SK-N-SH treated with all-trans-retinoic acid at 6 μM for 48 hours (cell line): Measurements from ENCODE around the gene SLC6A18.

Source experiments
- ATAC-seq: fragments of 200-7000 bp; cut with Tn5 transposase; 3 replicates; pipeline ENCODE4 v1.9.1; 2020; ENCODE audit warnings: mild to moderate bottlenecking, moderate library complexity
- ARNTL ChIP-seq: fragments of 450-650 bp; formaldehyde crosslinking; IDR thresholded peaks from 2 replicates; pipeline ENCODE4 v1.5.0; 2020; ENCODE audit warnings: low read depth, mild to moderate bottlenecking, moderate library complexity, borderline replicate concordance
- BACH2 ChIP-seq: fragments of 250-450 bp; sonication (Bioruptor Pico); IDR thresholded peaks from 2 replicates; pipeline ENCODE4 v1.9.0; 2021; ENCODE audit warnings: mild to moderate bottlenecking, borderline replicate concordance
- CREB5 ChIP-seq: fragments of 250-450 bp; sonication (Bioruptor Pico); IDR thresholded peaks from 2 replicates; pipeline ENCODE4 v1.5.1; 2020; ENCODE audit warnings: low read depth, mild to moderate bottlenecking, moderate library complexity
- CSDC2 ChIP-seq: fragments of 250-450 bp; sonication (Bioruptor Pico); IDR thresholded peaks from 2 replicates; pipeline ENCODE4 v1.5.0; 2020; ENCODE audit warnings: mild to moderate bottlenecking, moderate library complexity
- CSRNP3 ChIP-seq: fragments of 250-450 bp; sonication (Bioruptor Pico); IDR thresholded peaks from 2 replicates; pipeline ENCODE4 v1.5.1; 2021; ENCODE audit warnings: mild to moderate bottlenecking, moderate library complexity
- ESRRG ChIP-seq: fragments of 250-450 bp; sonication (Bioruptor Pico); IDR thresholded peaks from 2 replicates; pipeline ENCODE4 v1.6.1; 2021; ENCODE audit warnings: mild to moderate bottlenecking
- GLIS3 ChIP-seq: fragments of 250-450 bp; sonication (Bioruptor Pico); IDR thresholded peaks from 2 replicates; pipeline ENCODE4 v1.5.0; 2020; ENCODE audit warnings: mild to moderate bottlenecking, moderate library complexity
- ISL1 ChIP-seq: fragments of 250-450 bp; sonication (Bioruptor Pico); IDR thresholded peaks from 2 replicates; pipeline ENCODE4 v2.1.2; 2022; ENCODE audit warnings: mild to moderate bottlenecking, moderate library complexity
- OSR1 ChIP-seq: fragments of 250-450 bp; sonication (Bioruptor Pico); IDR thresholded peaks from 2 replicates; pipeline ENCODE4 v1.8.0; 2022; ENCODE audit warnings: moderate library complexity, mild to moderate bottlenecking, inconsistent platforms
- PATZ1 ChIP-seq: fragments of 250-450 bp; sonication (Bioruptor Pico); IDR thresholded peaks from 2 replicates; pipeline ENCODE4 v1.8.0; 2020; ENCODE audit warnings: mild to moderate bottlenecking, moderate library complexity, borderline replicate concordance
- POU6F1 ChIP-seq: fragments of 250-450 bp; sonication (Bioruptor Pico); IDR thresholded peaks from 2 replicates; pipeline ENCODE4 v1.8.0; 2021; ENCODE audit warnings: low read depth, mild to moderate bottlenecking, moderate library complexity, borderline replicate concordance
- PPARA ChIP-seq: fragments of 250-450 bp; sonication (Bioruptor Pico); IDR thresholded peaks from 2 replicates; pipeline ENCODE4 v1.5.0; 2020; ENCODE audit warnings: mild to moderate bottlenecking, borderline replicate concordance
- RARB ChIP-seq: fragments of 250-450 bp; sonication (Bioruptor Pico); IDR thresholded peaks from 2 replicates; pipeline ENCODE4 v1.8.0; 2021; ENCODE audit warnings: mild to moderate bottlenecking, moderate library complexity
- SNAI2 ChIP-seq: fragments of 250-450 bp; sonication (Bioruptor Pico); IDR thresholded peaks from 2 replicates; pipeline ENCODE4 v1.5.0; 2020; ENCODE audit warnings: mild to moderate bottlenecking, moderate library complexity
- TCF4 ChIP-seq: fragments of 250-450 bp; sonication (Bioruptor Pico); IDR thresholded peaks from 2 replicates; pipeline ENCODE4 v1.8.0; 2021; ENCODE audit warnings: mild to moderate bottlenecking, moderate library complexity, borderline replicate concordance
- TOX ChIP-seq: fragments of 250-450 bp; sonication (Bioruptor Pico); IDR thresholded peaks from 2 replicates; pipeline ENCODE4 v1.8.0; 2021; ENCODE audit warnings: mild to moderate bottlenecking, moderate library complexity, borderline replicate concordance
- ZFP3 ChIP-seq: fragments of 250-450 bp; sonication (Bioruptor Pico); IDR thresholded peaks from 2 replicates; pipeline ENCODE4 v1.5.0; 2020; ENCODE audit warnings: mild to moderate bottlenecking, moderate library complexity
- ZFP30 ChIP-seq: fragments of 450-650 bp; formaldehyde crosslinking; IDR thresholded peaks from 2 replicates; pipeline ENCODE4 v1.5.0; 2022; ENCODE audit warnings: mild to moderate bottlenecking, moderate library complexity
- ZNF565 ChIP-seq: fragments of 450-650 bp; formaldehyde crosslinking; conservative IDR thresholded peaks from 2 replicates; pipeline ENCODE4 v1.5.0; 2020; ENCODE audit warnings: low read depth, mild to moderate bottlenecking, moderate library complexity
- ZNF70 ChIP-seq: fragments of 450-650 bp; formaldehyde crosslinking; IDR thresholded peaks from 2 replicates; pipeline ENCODE4 v1.5.0; 2020; ENCODE audit warnings: mild to moderate bottlenecking, moderate library complexity
- ZNF8 ChIP-seq: fragments of 450-650 bp; formaldehyde crosslinking; IDR thresholded peaks from 2 replicates; pipeline ENCODE4 v1.5.0; 2020; ENCODE audit warnings: mild to moderate bottlenecking, moderate library complexity
- TF ChIP-seq, protein P1 (sequence below): fragments of 250-450 bp; sonication (Bioruptor Pico); IDR thresholded peaks from 2 replicates; pipeline ENCODE4 v1.5.0; 2020; ENCODE audit warnings: mild to moderate bottlenecking, moderate library complexity

The SLC6A18 gene

GRCh38 chr5:1196562-1196961 is 28.6 kb upstream of the SLC6A18 start:
- TF ChIP-seq CSDC2 (CRISPR knock-in tag) (no peak), ZNF565 (no peak), CREB5 (no peak), ISL1 (CRISPR knock-in tag) (no peak), BACH2 (no peak), ZNF8 (no peak), ZNF70 (CRISPR knock-in tag) (no peak), OSR1 (no peak), PPARA (CRISPR knock-in tag) (no peak), TCF4 (CRISPR knock-in tag) (no peak), ESRRG (CRISPR knock-in tag) (no peak), ARNTL (CRISPR knock-in tag) (no peak), SNAI2 (CRISPR knock-in tag) (no peak)
- TF ChIP-seq, protein P1, sequence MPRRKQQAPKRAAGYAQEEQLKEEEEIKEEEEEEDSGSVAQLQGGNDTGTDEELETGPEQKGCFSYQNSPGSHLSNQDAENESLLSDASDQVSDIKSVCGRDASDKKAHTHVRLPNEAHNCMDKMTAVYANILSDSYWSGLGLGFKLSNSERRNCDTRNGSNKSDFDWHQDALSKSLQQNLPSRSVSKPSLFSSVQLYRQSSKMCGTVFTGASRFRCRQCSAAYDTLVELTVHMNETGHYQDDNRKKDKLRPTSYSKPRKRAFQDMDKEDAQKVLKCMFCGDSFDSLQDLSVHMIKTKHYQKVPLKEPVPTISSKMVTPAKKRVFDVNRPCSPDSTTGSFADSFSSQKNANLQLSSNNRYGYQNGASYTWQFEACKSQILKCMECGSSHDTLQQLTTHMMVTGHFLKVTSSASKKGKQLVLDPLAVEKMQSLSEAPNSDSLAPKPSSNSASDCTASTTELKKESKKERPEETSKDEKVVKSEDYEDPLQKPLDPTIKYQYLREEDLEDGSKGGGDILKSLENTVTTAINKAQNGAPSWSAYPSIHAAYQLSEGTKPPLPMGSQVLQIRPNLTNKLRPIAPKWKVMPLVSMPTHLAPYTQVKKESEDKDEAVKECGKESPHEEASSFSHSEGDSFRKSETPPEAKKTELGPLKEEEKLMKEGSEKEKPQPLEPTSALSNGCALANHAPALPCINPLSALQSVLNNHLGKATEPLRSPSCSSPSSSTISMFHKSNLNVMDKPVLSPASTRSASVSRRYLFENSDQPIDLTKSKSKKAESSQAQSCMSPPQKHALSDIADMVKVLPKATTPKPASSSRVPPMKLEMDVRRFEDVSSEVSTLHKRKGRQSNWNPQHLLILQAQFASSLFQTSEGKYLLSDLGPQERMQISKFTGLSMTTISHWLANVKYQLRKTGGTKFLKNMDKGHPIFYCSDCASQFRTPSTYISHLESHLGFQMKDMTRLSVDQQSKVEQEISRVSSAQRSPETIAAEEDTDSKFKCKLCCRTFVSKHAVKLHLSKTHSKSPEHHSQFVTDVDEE (CRISPR knock-in tag): no peak
- TF ChIP-seq, all 23 proteins: peak for 0
- ATAC-seq: no peak

- ATAC-seq: no peak
- TF ChIP-seq CREB5 (no peak), CSDC2 (CRISPR knock-in tag) (no peak), BACH2 (no peak), OSR1 (no peak), POU6F1 (CRISPR knock-in tag) (no peak)
These were observed 27.1 kb upstream of the SLC6A18 start for GRCh38 chr5:1197876-1198666.

GRCh38 chr5:1199340-1199648 is 25.9 kb upstream of the SLC6A18 start:
- ATAC-seq: no peak
- TF ChIP-seq ZFP3 (CRISPR knock-in tag): no peak
- no peak for TF ChIP-seq ESRRG (CRISPR knock-in tag)
- TF ChIP-seq PPARA (CRISPR knock-in tag): no peak
- TF ChIP-seq TOX (CRISPR knock-in tag): no peak
- no peak for TF ChIP-seq CSRNP3 (CRISPR knock-in tag)
- TF ChIP-seq ISL1 (CRISPR knock-in tag): no peak
- no peak for TF ChIP-seq PATZ1 (CRISPR knock-in tag)
- no peak for TF ChIP-seq ZNF565
- no peak for TF ChIP-seq CREB5
- no peak for TF ChIP-seq ARNTL (CRISPR knock-in tag)
- TF ChIP-seq RARB (CRISPR knock-in tag): no peak
- no peak for TF ChIP-seq GLIS3 (CRISPR knock-in tag)
- no peak for TF ChIP-seq TCF4 (CRISPR knock-in tag)
- no peak for TF ChIP-seq ZNF70 (CRISPR knock-in tag)
- no peak for TF ChIP-seq POU6F1 (CRISPR knock-in tag)
- TF ChIP-seq ZFP30 (CRISPR knock-in tag): no peak
- no peak for TF ChIP-seq OSR1
- TF ChIP-seq CSDC2 (CRISPR knock-in tag): no peak
- TF ChIP-seq, all 23 proteins: peak for 0
